ENCODE results near the gene TAB2.
"Not testable (repeated sequence)": the region's sequence is repeated elsewhere in the genome, so short reads cannot be mapped to it uniquely, and the experiment has no call there.

Gene TAB2

GRCh38 chr6:149306967-149307366 is 10.5 kb upstream of the TAB2 start:
- no peak for DNase-seq (ENCODE audit: low read depth, low spot score)
- no peak overlapping the region for H3K4me3 ChIP-seq (ENCODE audit: low read length)

- DNase-seq (ENCODE audit: low read depth, low spot score) = no peak
- H3K4me3 ChIP-seq (ENCODE audit: low read length) = no peak overlapping the region
These were observed 6.2 kb upstream of the TAB2 start for GRCh38 chr6:149311293-149311692.

- no peak overlapping the region for H3K4me3 ChIP-seq (ENCODE audit: low read length)
- DNase-seq (ENCODE audit: low read depth, low spot score) = no peak
These were observed 5.7 kb upstream of the TAB2 start for GRCh38 chr6:149311766-149312165.

GRCh38 chr6:149313070-149313469 is 4.4 kb upstream of the TAB2 start:
- H3K4me3 ChIP-seq (ENCODE audit: low read length) = no peak overlapping the region
- DNase-seq (ENCODE audit: low read depth, low spot score) = no peak

GRCh38 chr6:149313861-149314260 is 3.7 kb upstream of the TAB2 start:
- H3K4me3 ChIP-seq (ENCODE audit: low read length) = no peak overlapping the region
- no peak for DNase-seq (ENCODE audit: low read depth, low spot score)

- DNase-seq (ENCODE audit: low read depth, low spot score) = no peak
These were observed 3.1 kb upstream of the TAB2 start for GRCh38 chr6:149314325-149314905.

GRCh38 chr6:149316108-149316727 is 1.3 kb upstream of the TAB2 start:
- no peak for DNase-seq (ENCODE audit: low read depth, low spot score)
- peak overlapping the region; percentile 65 for H3K4me3 ChIP-seq (ENCODE audit: low read length)

More at GRCh38 chr6:149314325-149314905, 3.1 kb upstream of the TAB2 start:
- no peak overlapping the region for H3K4me3 ChIP-seq (ENCODE audit: low read length)

- peak; percentile 74 for DNase-seq (ENCODE audit: low read depth, low spot score)
These were observed 520 bp upstream of the TAB2 start for GRCh38 chr6:149316740-149317643.

GRCh38 chr6:149318581-149319286 is 1.2 kb downstream of the TAB2 start:
- H3K4me3 ChIP-seq (ENCODE audit: low read length) = peak overlapping the region; percentile 69
- peak; percentile 39 for DNase-seq (ENCODE audit: low read depth, low spot score)

More at GRCh38 chr6:149316740-149317643, 520 bp upstream of the TAB2 start:
- peak overlapping the region; percentile 69 for H3K4me3 ChIP-seq (ENCODE audit: low read length)

GRCh38 chr6:149319422-149319821 is 1.9 kb downstream of the TAB2 start:
- no peak overlapping the region for H3K4me3 ChIP-seq (ENCODE audit: low read length)
- DNase-seq (ENCODE audit: low read depth, low spot score) = no peak

GRCh38 chr6:149320016-149320415 is 2.5 kb downstream of the TAB2 start:
- not testable (repeated sequence) for H3K4me3 ChIP-seq (ENCODE audit: low read length); DNase-seq (ENCODE audit: low read depth, low spot score)

GRCh38 chr6:149320796-149321195 is 3.3 kb downstream of the TAB2 start:
- no peak overlapping the region for H3K4me3 ChIP-seq (ENCODE audit: low read length)
- DNase-seq (ENCODE audit: low read depth, low spot score) = no peak

- no peak overlapping the region for H3K4me3 ChIP-seq (ENCODE audit: low read length)
- no peak for DNase-seq (ENCODE audit: low read depth, low spot score)
These were observed 5.8 kb downstream of the TAB2 start for GRCh38 chr6:149323353-149323752.

GRCh38 chr6:149323925-149324324 is 6.4 kb downstream of the TAB2 start:
- DNase-seq (ENCODE audit: low read depth, low spot score) = no peak
- no peak overlapping the region for H3K4me3 ChIP-seq (ENCODE audit: low read length)

GRCh38 chr6:149324428-149324827 is 6.9 kb downstream of the TAB2 start:
- DNase-seq (ENCODE audit: low read depth, low spot score) = no peak
- H3K4me3 ChIP-seq (ENCODE audit: low read length) = no peak overlapping the region

GRCh38 chr6:149325648-149326236 is 8.2 kb downstream of the TAB2 start:
- no peak for DNase-seq (ENCODE audit: low read depth, low spot score)
- no peak overlapping the region for H3K4me3 ChIP-seq (ENCODE audit: low read length)

GRCh38 chr6:149327638-149328037 is 10.1 kb downstream of the TAB2 start:
- no peak overlapping the region for H3K4me3 ChIP-seq (ENCODE audit: low read length)
- DNase-seq (ENCODE audit: low read depth, low spot score) = no peak

- no peak for DNase-seq (ENCODE audit: low read depth, low spot score)
These were observed 10.6 kb downstream of the TAB2 start for GRCh38 chr6:149328083-149328482.

GRCh38 chr6:149329529-149329928 is 12.0 kb downstream of the TAB2 start:
- no peak overlapping the region for H3K4me3 ChIP-seq (ENCODE audit: low read length)
- no peak for DNase-seq (ENCODE audit: low read depth, low spot score)

More at GRCh38 chr6:149328083-149328482, 10.6 kb downstream of the TAB2 start:
- H3K4me3 ChIP-seq (ENCODE audit: low read length) = no peak overlapping the region

Measured in Jurkat, Clone E6-1 (cell line).